Right lobe of liver (tissue), 6 donors: ENCODE measurements around the gene RNF217. TPM values are rescaled to one million over a fixed set of nuclear protein-coding genes. Genes with fewer than 3 reads are reported as not detected.

Experiments used
- ATAC-seq, 4 donors: fragments of 200-7000 bp; cut with Tn5 transposase; one replicate each; pipeline ENCODE4 v1.9.1; 2020; ENCODE audit warnings: mild to moderate bottlenecking in 4 of 4, moderate library complexity in 4 of 4
- DNase-seq, 3 donors: peaks; one replicate each; pipeline ENCODE4 v3.0.0-alpha.2; 2020
- H3K27ac ChIP-seq, 3 donors: fragments of 200-600 bp; one replicate each; pipeline ENCODE4 v1.8.0; 2022
- H3K27me3 ChIP-seq, 2 donors: fragments of 200-600 bp; one replicate each; pipeline ENCODE4 v1.8.0; 2022
- H3K36me3 ChIP-seq, 4 donors: fragments of 200-600 bp; sonication (generic) in 1 of 4; one replicate each; pipeline versions ENCODE4 v1.5.1 to v1.8.0; 2017 to 2022; ENCODE audit warnings: control low read depth in 1 of 4
- H3K4me1 ChIP-seq, 4 donors: fragments of 200-600 bp; sonication (generic) in 1 of 4; one replicate each; pipeline versions ENCODE4 v1.5.1 to v1.8.0; 2017 to 2022; ENCODE audit warnings: control low read depth in 1 of 4
- H3K4me3 ChIP-seq, 3 donors: fragments of 200-600 bp; one replicate each; pipeline ENCODE4 v1.8.0; 2022
- H3K9me3 ChIP-seq, 4 donors: fragments of 200-600 bp; sonication (generic) in 1 of 4; one replicate each; pipeline versions ENCODE4 v1.5.1 to v1.8.0; 2017 to 2022; ENCODE audit warnings: control low read depth in 1 of 4
- POLR2A ChIP-seq: fragments of 450-650 bp; IDR thresholded peaks from one replicate; pipeline ENCODE4 v1.6.1; 2017; ENCODE audit warnings: antibody characterized with exemption, mild to moderate bottlenecking
- WGBS: methylation state at CpG from one replicate; pipeline ENCODE4 v1.1.6; 2018; ENCODE audit warnings: low coverage, low lambda C conversion rate; ENCODE audit not compliant: insufficient coverage; ENCODE audit errors: missing lambda C conversion rate; 5-methylcytosine and 5-hydroxymethylcytosine counted together
- intact Hi-C, 2 donors: fragments of 100-400 bp; cut with DNase I; formaldehyde crosslinking; loops; one replicate each; pipeline versions ENCODE4 v1.11.2 to v1.14.1; 2022
- total RNA-seq, 6 experiments: library from RNA; depleted of rRNA in 2 of 6; stranded (reverse); fragments of >200 nt in 2 of 6; fragmentation: NEBNext Ultra II Directional in 3 of 6; extraction: Animal tissue kit (Norgen Biotek cat#: 25700) in 3 of 6; gene quantifications; one replicate each; pipeline versions ENCODE4 v1.1.0 to v1.2.4, GENCODE V29; 2016 to 2023
- TF ChIP-seq, protein P1 (sequence below), 4 donors: fragments of 200-600 bp in 3 of 4; fragments of 450-650 bp in 1 of 4; IDR thresholded peaks; one replicate each; pipeline versions ENCODE4 v1.5.1 to v1.8.0; 2016 to 2022; ENCODE audit warnings: antibody characterized with exemption in 4 of 4, mild to moderate bottlenecking in 2 of 4
- donor health status: DM: no; HTN: yes; CAD: no.
- donor health status: DM: no; HTN: no; CAD: no.
- donor health status: DM: no; HTN: no; CAD: no.
- donor health status: DM: no; HTN: yes; CAD: no.
- donor health status: DM: no; HTN: yes; CAD: no.

The RNF217 gene
- total RNA-seq, 6 experiments from 2014 or later = 9.8 to 20.7 (median 14.3) TPM

DNA sequence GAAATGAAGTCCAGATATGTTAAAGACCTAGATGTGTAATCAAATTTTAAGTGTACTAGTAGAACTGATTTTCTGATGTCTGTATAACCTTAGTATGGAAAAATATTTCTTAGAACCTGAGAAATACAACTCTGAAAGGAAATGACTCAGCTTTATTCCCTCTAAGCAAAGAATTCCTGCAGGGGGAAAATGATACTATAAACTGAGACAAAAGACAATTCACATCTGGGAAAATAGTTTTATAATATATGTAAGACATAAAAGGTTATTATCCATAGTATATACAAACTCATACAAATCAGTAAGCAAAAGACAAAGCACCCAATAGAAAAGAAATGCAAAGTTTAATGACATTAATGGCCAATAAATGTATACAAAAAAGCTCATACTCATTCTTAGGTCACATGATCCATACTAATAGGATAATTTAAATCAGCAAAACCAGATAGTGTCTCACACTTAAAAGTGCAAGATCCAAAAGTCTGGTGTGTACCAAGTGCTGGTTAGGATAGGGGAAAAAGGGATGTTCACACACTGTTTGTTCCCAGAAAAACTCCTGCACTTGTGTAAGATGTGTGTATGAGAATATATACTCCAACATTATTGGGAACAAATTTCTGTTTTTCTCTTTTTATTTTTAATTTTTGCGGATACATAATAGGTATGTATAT, 22.6 kb downstream of the RNF217 start:
- Histone ChIP-seq H3K27ac (no peak overlapping the region), H3K27me3 (no peaks in the 10 kb centered on the region), H3K4me3 (no peak overlapping the region), H3K4me1 (peaks cover 0 to 13% (median 0%) of the 10 kb centered on the region in 4 donors), H3K9me3 (no peaks in the 10 kb centered on the region), H3K36me3 (no peaks in the 10 kb centered on the region)
- 100% methylated on average over 1 of the region's 1 CpG for WGBS
- intact Hi-C loops = no loop called here
- TF ChIP-seq, protein P1, sequence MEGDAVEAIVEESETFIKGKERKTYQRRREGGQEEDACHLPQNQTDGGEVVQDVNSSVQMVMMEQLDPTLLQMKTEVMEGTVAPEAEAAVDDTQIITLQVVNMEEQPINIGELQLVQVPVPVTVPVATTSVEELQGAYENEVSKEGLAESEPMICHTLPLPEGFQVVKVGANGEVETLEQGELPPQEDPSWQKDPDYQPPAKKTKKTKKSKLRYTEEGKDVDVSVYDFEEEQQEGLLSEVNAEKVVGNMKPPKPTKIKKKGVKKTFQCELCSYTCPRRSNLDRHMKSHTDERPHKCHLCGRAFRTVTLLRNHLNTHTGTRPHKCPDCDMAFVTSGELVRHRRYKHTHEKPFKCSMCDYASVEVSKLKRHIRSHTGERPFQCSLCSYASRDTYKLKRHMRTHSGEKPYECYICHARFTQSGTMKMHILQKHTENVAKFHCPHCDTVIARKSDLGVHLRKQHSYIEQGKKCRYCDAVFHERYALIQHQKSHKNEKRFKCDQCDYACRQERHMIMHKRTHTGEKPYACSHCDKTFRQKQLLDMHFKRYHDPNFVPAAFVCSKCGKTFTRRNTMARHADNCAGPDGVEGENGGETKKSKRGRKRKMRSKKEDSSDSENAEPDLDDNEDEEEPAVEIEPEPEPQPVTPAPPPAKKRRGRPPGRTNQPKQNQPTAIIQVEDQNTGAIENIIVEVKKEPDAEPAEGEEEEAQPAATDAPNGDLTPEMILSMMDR (IDR thresholded peaks at IDR 0.05) = no peak
- no peak for TF ChIP-seq POLR2A
- DNase-seq (no peak), ATAC-seq (no peak)

DNA sequence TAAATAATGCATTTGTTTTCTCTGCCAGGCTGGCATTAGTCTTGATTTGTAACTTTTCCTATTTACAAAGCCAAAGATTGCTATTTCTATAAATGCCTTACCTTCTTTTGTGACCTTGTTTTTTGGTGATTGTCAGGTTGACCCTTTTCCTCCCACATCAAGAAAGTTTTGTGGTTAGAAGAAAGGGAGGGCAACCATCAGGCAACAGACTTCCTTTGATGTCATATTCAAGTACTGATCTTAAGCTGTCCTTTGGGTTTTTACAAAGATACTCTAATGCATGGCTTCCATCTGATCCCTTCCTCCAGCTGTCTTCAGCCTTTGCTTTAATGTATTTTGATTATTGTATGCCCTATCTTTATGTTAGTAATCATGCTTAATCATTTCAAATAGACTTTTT, 23.9 kb downstream of the RNF217 start:
- no peaks in the 10 kb centered on the region for H3K27me3 ChIP-seq
- DNase-seq (no peak), ATAC-seq (no peak)
- no peaks in the 10 kb centered on the region for H3K36me3 ChIP-seq
- H3K4me1 ChIP-seq = peaks cover 0 to 15% (median 0%) of the 10 kb centered on the region in 4 donors
- no peak overlapping the region for H3K4me3 ChIP-seq
- no peak for TF ChIP-seq POLR2A
- TF ChIP-seq, protein P1 (IDR thresholded peaks at IDR 0.05) = no peak
- H3K27ac ChIP-seq = no peak overlapping the region
- intact Hi-C loops = no loop called here
- H3K9me3 ChIP-seq = no peaks in the 10 kb centered on the region

- Histone ChIP-seq H3K4me3 (no peak overlapping the region), H3K27ac (no peak overlapping the region), H3K4me1 (peaks cover 0 to 15% (median 0%) of the 10 kb centered on the region in 4 donors), H3K9me3 (no peaks in the 10 kb centered on the region), H3K27me3 (no peaks in the 10 kb centered on the region), H3K36me3 (no peaks in the 10 kb centered on the region)
- no peak for DNase-seq
- 25% methylated on average over 1 of the region's 1 CpG for WGBS
- TF ChIP-seq, protein P1 (IDR thresholded peaks at IDR 0.05) = no peak
- no peak for TF ChIP-seq POLR2A
- intact Hi-C loops = no loop called here
- no peak for ATAC-seq
Observed at GRCh38 chr6:124987291-124987690, 25.1 kb downstream of the RNF217 start.

DNA sequence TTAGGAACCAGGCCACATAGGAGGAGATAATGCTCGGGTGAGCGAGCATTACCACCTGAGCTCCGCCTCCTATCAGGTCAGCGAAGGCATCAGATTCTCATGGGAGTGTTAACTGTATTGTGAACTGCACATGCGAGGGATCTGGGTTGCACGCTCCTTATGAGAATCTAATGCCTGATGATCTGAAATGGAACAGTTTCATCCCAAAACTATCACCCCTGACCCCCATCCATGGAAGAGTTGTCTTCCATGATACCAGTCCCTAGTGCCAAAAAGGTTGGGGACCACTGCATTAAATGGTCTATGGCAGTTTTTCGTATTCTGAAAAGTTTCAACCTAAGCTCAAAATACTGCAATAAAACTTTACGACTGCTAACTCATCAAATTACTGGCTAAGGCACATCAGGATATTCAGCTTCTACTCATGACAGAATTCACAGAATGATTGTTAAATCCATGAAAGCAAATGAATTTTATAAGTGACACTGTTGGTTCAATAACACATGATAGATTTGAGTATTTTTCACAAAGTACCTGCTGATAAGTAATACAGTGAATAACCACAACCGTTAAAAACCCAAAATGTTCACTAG, 25.9 kb downstream of the RNF217 start:
- TF ChIP-seq POLR2A = no peak
- TF ChIP-seq, protein P1 (IDR thresholded peaks at IDR 0.05) = no peak
- Histone ChIP-seq H3K9me3 (no peaks in the 10 kb centered on the region), H3K4me1 (peaks cover 0 to 17% (median 0%) of the 10 kb centered on the region in 4 donors), H3K27me3 (no peaks in the 10 kb centered on the region), H3K4me3 (no peak overlapping the region), H3K36me3 (no peaks in the 10 kb centered on the region), H3K27ac (no peak overlapping the region)
- 95% methylated on average over 7 of the region's 9 CpGs for whole genome bisulfite sequencing
- DNase-seq (no peak), ATAC-seq (no peak)
- intact Hi-C loops = no loop called here
